ENCODE results near the gene MAPK9.
"Not testable (repeated sequence)": the region's sequence is repeated elsewhere in the genome, so short reads cannot be mapped to it uniquely, and the experiment has no call there.

MAPK9 gene

GRCh38 chr5:180324601-180324950 lies 32.7 kb upstream of the MAPK9 start:
- no peak for DNase-seq

GRCh38 chr5:180323941-180324600 lies 32.2 kb upstream of the MAPK9 start:
- DNase-seq = no peak

GRCh38 chr5:180323160-180323559 lies 31.3 kb upstream of the MAPK9 start:
- DNase-seq = no peak

- DNase-seq = no peak
These were observed 26.7 kb upstream of the MAPK9 start for GRCh38 chr5:180318456-180319089.

GRCh38 chr5:180316586-180316985 lies 24.7 kb upstream of the MAPK9 start:
- no peak for DNase-seq

- DNase-seq = peak; percentile 33
These were observed 23.9 kb upstream of the MAPK9 start for GRCh38 chr5:180315762-180316212.

- DNase-seq = no peak
These were observed 22.0 kb upstream of the MAPK9 start for GRCh38 chr5:180313677-180314505.

- DNase-seq = no peak
These were observed 19.3 kb upstream of the MAPK9 start for GRCh38 chr5:180311216-180311615.

GRCh38 chr5:180306796-180307195 lies 14.9 kb upstream of the MAPK9 start:
- DNase-seq = no peak

GRCh38 chr5:180305481-180305880 lies 13.6 kb upstream of the MAPK9 start:
- DNase-seq = no peak

- no peak for DNase-seq
These were observed 12.8 kb upstream of the MAPK9 start for GRCh38 chr5:180304431-180305375.

- no peak for DNase-seq
These were observed 12.1 kb upstream of the MAPK9 start for GRCh38 chr5:180304016-180304292.

GRCh38 chr5:180303226-180304015 lies 11.5 kb upstream of the MAPK9 start:
- no peak for DNase-seq

- DNase-seq = no peak
These were observed 10.4 kb upstream of the MAPK9 start for GRCh38 chr5:180302256-180302655.

- DNase-seq = no peak
These were observed 9.4 kb upstream of the MAPK9 start for GRCh38 chr5:180301253-180301652.

- DNase-seq = no peak
These were observed 7.6 kb upstream of the MAPK9 start for GRCh38 chr5:180299526-180299925.

GRCh38 chr5:180299014-180299413 lies 7.1 kb upstream of the MAPK9 start:
- not testable (repeated sequence) for DNase-seq

- no peak for DNase-seq
These were observed 5.9 kb upstream of the MAPK9 start for GRCh38 chr5:180297587-180298282.

- no peak for DNase-seq
These were observed 4.9 kb upstream of the MAPK9 start for GRCh38 chr5:180296771-180297170.

GRCh38 chr5:180294913-180295555 lies 3.2 kb upstream of the MAPK9 start:
- DNase-seq = no peak

GRCh38 chr5:180294411-180294810 lies 2.5 kb upstream of the MAPK9 start:
- no peak for DNase-seq
